GM21390 (cell line): Measurements from ENCODE around the gene XIAP.

Experiments used
- ATAC-seq: cut with Tn5 transposase; IDR thresholded peaks from one replicate; pipeline ENCODE4 v1.9.1; 2021; ENCODE audit not compliant: unreplicated experiment

The XIAP gene

GRCh38 chrX:123959281-123960063 lies 99.6 kb downstream of the XIAP start:
- no peak for ATAC-seq

GRCh38 chrX:123960956-123961267 lies 101.1 kb downstream of the XIAP start:
- no peak for ATAC-seq

- no peak for ATAC-seq
Measured at GRCh38 chrX:123961268-123962005, 101.6 kb downstream of the XIAP start, which contains the start of gene STAG2. Gene STAG2 (plus strand): TSS chrX:123961706. CDS start chrX:124022628, 60,922 bp downstream.

GRCh38 chrX:123962006-123962467 lies 102.2 kb downstream of the XIAP start:
- ATAC-seq, result no peak

GRCh38 chrX:123962794-123963373 lies 103.0 kb downstream of the XIAP start:
- peak; percentile 58 for ATAC-seq
